Left ventricle myocardium inferior (tissue), 1 donor: ENCODE measurements around the gene ST7. TPM values are rescaled to one million over a fixed set of nuclear protein-coding genes. Genes with fewer than 3 reads are reported as not detected.

Source experiments
- DNase-seq: peaks from one replicate; pipeline ENCODE4 v3.0.0-alpha.2; 2020
- H3K27ac ChIP-seq: fragments of 200-600 bp; replicated peaks from 2 replicates; pipeline ENCODE4 v1.8.0; 2021
- H3K27me3 ChIP-seq: fragments of 200-600 bp; 2 replicates; pipeline ENCODE4 v1.8.0; 2021; ENCODE audit warnings: low read depth
- H3K36me3 ChIP-seq: fragments of 200-600 bp; 2 replicates; pipeline ENCODE4 v1.8.0; 2021
- H3K4me1 ChIP-seq: fragments of 200-600 bp; 2 replicates; pipeline ENCODE4 v1.8.0; 2021
- H3K4me3 ChIP-seq: fragments of 200-600 bp; 2 replicates; pipeline ENCODE4 v1.8.0; 2021; ENCODE audit warnings: mild to moderate bottlenecking, moderate library complexity
- H3K9me3 ChIP-seq: fragments of 200-600 bp; replicated peaks from 2 replicates; pipeline ENCODE4 v1.8.0; 2021
- CTCF ChIP-seq: fragments of 200-600 bp; IDR thresholded peaks from 2 replicates; pipeline ENCODE4 v1.8.0; 2021; ENCODE audit warnings: antibody characterized with exemption, mild to moderate bottlenecking, borderline replicate concordance
- intact Hi-C: fragments of 100-400 bp; cut with micrococcal nuclease; formaldehyde crosslinking; loops from one replicate; pipeline ENCODE4 v1.11.0; 2022
- total RNA-seq: library from RNA; stranded (reverse); fragmentation: NEBNext Ultra II Directional; extraction: Animal tissue kit (Norgen Biotek cat#: 25700); gene quantifications from one replicate; pipeline ENCODE4 v1.2.1, GENCODE V29; 2021
- donor health status: DM: no; HTN: yes; CAD: no; lungs with severe emphysema.

ST7 gene
- total RNA-seq, 1 donor from 2014 or later = 28.5 TPM

- H3K9me3 ChIP-seq = no peaks in the 10 kb centered on the region
- peak overlapping the region; percentile 29 for H3K27ac ChIP-seq
- H3K4me3 ChIP-seq = no peak overlapping the region
- DNase-seq = no peak
- H3K27me3 ChIP-seq = no peaks in the 10 kb centered on the region
- peaks cover 10% of the 10 kb centered on the region for H3K4me1 ChIP-seq
- intact Hi-C loops = no loop called here
- TF ChIP-seq CTCF = no peak
- peaks cover 39% of the 10 kb centered on the region for H3K36me3 ChIP-seq
Observed at GRCh38 chr7:117139397-117139984, 186.2 kb downstream of the ST7 start.

GRCh38 chr7:117140921-117141320 lies 187.6 kb downstream of the ST7 start:
- H3K27me3 ChIP-seq = no peaks in the 10 kb centered on the region
- H3K9me3 ChIP-seq = no peaks in the 10 kb centered on the region
- H3K4me3 ChIP-seq = no peak overlapping the region
- no peaks in the 10 kb centered on the region for H3K4me1 ChIP-seq
- H3K36me3 ChIP-seq = peaks cover 36% of the 10 kb centered on the region
- intact Hi-C loops = no loop called here
- DNase-seq = no peak
- TF ChIP-seq CTCF = no peak
- no peak overlapping the region for H3K27ac ChIP-seq

- no peak for DNase-seq
- Histone ChIP-seq H3K27me3 (no peaks in the 10 kb centered on the region), H3K9me3 (no peaks in the 10 kb centered on the region), H3K4me3 (no peak overlapping the region), H3K36me3 (peaks cover 22% of the 10 kb centered on the region), H3K4me1 (peaks cover 4% of the 10 kb centered on the region), H3K27ac (no peak overlapping the region)
- intact Hi-C loops = no loop called here
- TF ChIP-seq CTCF = no peak
Observed at GRCh38 chr7:117143066-117143465, 189.8 kb downstream of the ST7 start.

GRCh38 chr7:117143580-117143979 lies 190.3 kb downstream of the ST7 start:
- Histone ChIP-seq H3K27ac (no peak overlapping the region), H3K36me3 (peaks cover 17% of the 10 kb centered on the region), H3K4me1 (peaks cover 4% of the 10 kb centered on the region), H3K27me3 (no peaks in the 10 kb centered on the region), H3K9me3 (no peaks in the 10 kb centered on the region), H3K4me3 (no peak overlapping the region)
- DNase-seq = no peak
- TF ChIP-seq CTCF = no peak
- intact Hi-C loops = no loop called here

GRCh38 chr7:117145333-117145732 lies 192.0 kb downstream of the ST7 start:
- Histone ChIP-seq H3K36me3 (peaks cover 5% of the 10 kb centered on the region), H3K4me3 (no peak overlapping the region), H3K4me1 (peaks cover 4% of the 10 kb centered on the region), H3K27me3 (no peaks in the 10 kb centered on the region), H3K9me3 (no peaks in the 10 kb centered on the region), H3K27ac (no peak overlapping the region)
- intact Hi-C loops = no loop called here
- TF ChIP-seq CTCF = no peak
- DNase-seq = no peak
